ENCODE measurements around the gene PRKD1.

The PRKD1 gene

GRCh38 chr14:29527286-29527685 is 400.4 kb downstream of the PRKD1 start:
- no peak for DNase-seq (ENCODE audit: low read depth in 1 of 2, low spot score in 1 of 2)
